SKM-1 treated with dmso at 0.1 percent for 144 hours (cell line): ENCODE data around the gene PRKCE.

ENCODE experiments used
- DNase-seq: peaks from one replicate; lab custom pipeline; 2025; ENCODE audit not compliant: unreplicated experiment; lab: John Stamatoyannopoulos, UW

PRKCE gene

GRCh38 chr2:46157072-46157965 is 505.8 kb downstream of the PRKCE start:
- no peak for DNase-seq

- DNase-seq = no peak
Measured at GRCh38 chr2:46157966-46158310, 506.5 kb downstream of the PRKCE start.

GRCh38 chr2:46158661-46159060 is 507.2 kb downstream of the PRKCE start:
- no peak for DNase-seq

GRCh38 chr2:46160326-46160725 is 508.9 kb downstream of the PRKCE start:
- DNase-seq = no peak

- no peak for DNase-seq
Measured at GRCh38 chr2:46161315-46161714, 509.8 kb downstream of the PRKCE start.

- DNase-seq = no peak
Measured at GRCh38 chr2:46161911-46162310, 510.4 kb downstream of the PRKCE start.

- no peak for DNase-seq
Measured at GRCh38 chr2:46162329-46163097, 511.0 kb downstream of the PRKCE start.

- no peak for DNase-seq
Measured at GRCh38 chr2:46163098-46163430, 511.6 kb downstream of the PRKCE start.

- DNase-seq = no peak
Measured at GRCh38 chr2:46163804-46164528, 512.5 kb downstream of the PRKCE start.

- DNase-seq = no peak
Measured at GRCh38 chr2:46164529-46165301, 513.2 kb downstream of the PRKCE start.

- DNase-seq = no peak
Measured at GRCh38 chr2:46165916-46166315, 514.4 kb downstream of the PRKCE start.

GRCh38 chr2:46167406-46167805 is 515.9 kb downstream of the PRKCE start:
- no peak for DNase-seq

GRCh38 chr2:46167924-46168323 is 516.4 kb downstream of the PRKCE start:
- no peak for DNase-seq

- no peak for DNase-seq
Measured at GRCh38 chr2:46169467-46169866, 518.0 kb downstream of the PRKCE start.

- DNase-seq = no peak
Measured at GRCh38 chr2:46170026-46170425, 518.6 kb downstream of the PRKCE start.

GRCh38 chr2:46170611-46171350 is 519.3 kb downstream of the PRKCE start:
- no peak for DNase-seq

GRCh38 chr2:46171411-46171953 is 520.0 kb downstream of the PRKCE start:
- no peak for DNase-seq

GRCh38 chr2:46171996-46172546 is 520.6 kb downstream of the PRKCE start:
- DNase-seq = no peak

- DNase-seq = no peak
Measured at GRCh38 chr2:46173030-46173429, 521.6 kb downstream of the PRKCE start.
